WTC11 (cell line): ENCODE results near the gene PDLIM5. TPM values are rescaled to one million over a fixed set of nuclear protein-coding genes. Genes with fewer than 3 reads are reported as not detected.

Source experiments
- ATAC-seq: fragments of 200-7000 bp; cut with Tn5 transposase; 2 replicates; pipeline ENCODE4 v1.10.0; 2021; ENCODE audit warnings: mild to moderate bottlenecking, moderate library complexity
- CTCF ChIA-PET: fragments of 300-600 bp; sonication (Branson Sonifier 250); formaldehyde crosslinking; loops from one replicate; lab custom pipeline; 2021; ENCODE audit warnings: antibody characterized with exemption; lab: Charles Lee
- POLR2A ChIA-PET: fragments of 350-600 bp; sonication (Branson Sonifier 250); formaldehyde crosslinking; loops from one replicate; lab custom pipeline; 2021; ENCODE audit warnings: antibody characterized with exemption; lab: Charles Lee
- DNase-seq: peaks from one replicate; pipeline ENCODE4 v3.0.0; 2021; ENCODE audit warnings: low spot score
- H3K27ac Mint-ChIP-seq: 2 replicates; pipeline ENCODE4 v1.8.0; 2021; ENCODE audit warnings: mixed read lengths
- H3K27me3 Mint-ChIP-seq: 2 replicates; pipeline ENCODE4 v1.8.0; 2021; ENCODE audit warnings: low read depth, mild to moderate bottlenecking, moderate library complexity, mixed read lengths
- H3K36me3 Mint-ChIP-seq: 2 replicates; pipeline ENCODE4 v1.8.0; 2021; ENCODE audit warnings: mixed read lengths
- H3K4me1 Mint-ChIP-seq: 2 replicates; pipeline ENCODE4 v1.8.0; 2022; ENCODE audit warnings: mixed read lengths
- H3K4me3 Mint-ChIP-seq: 2 replicates; pipeline ENCODE4 v1.8.0; 2021; ENCODE audit warnings: mild to moderate bottlenecking, moderate library complexity, mixed read lengths
- H3K9me3 Mint-ChIP-seq: 2 replicates; pipeline ENCODE4 v1.8.0; 2021; ENCODE audit warnings: mixed read lengths
- CBFB ChIP-seq: sonication (generic); formaldehyde crosslinking; IDR thresholded peaks from 2 replicates; pipeline ENCODE4 v1.8.1; 2022; ENCODE audit warnings: mild to moderate bottlenecking, low read depth, missing genetic modification reagents
- GABPB1 ChIP-seq: sonication (generic); formaldehyde crosslinking; IDR thresholded peaks from 2 replicates; pipeline ENCODE4 v1.8.1; 2023; ENCODE audit warnings: mild to moderate bottlenecking, missing genetic modification reagents
- IRF2 ChIP-seq: sonication (generic); formaldehyde crosslinking; IDR thresholded peaks from 2 replicates; pipeline ENCODE4 v1.8.0; 2022; ENCODE audit warnings: low read depth, missing genetic modification reagents, borderline replicate concordance
- JUN ChIP-seq: sonication (generic); formaldehyde crosslinking; IDR thresholded peaks from 2 replicates; pipeline ENCODE4 v1.8.0; 2023; ENCODE audit warnings: mild to moderate bottlenecking, missing genetic modification reagents
- NR3C1 ChIP-seq: sonication (generic); formaldehyde crosslinking; conservative IDR thresholded peaks from 2 replicates; pipeline ENCODE4 v1.8.1; 2023; ENCODE audit warnings: low read depth, mild to moderate bottlenecking, missing genetic modification reagents
- SP1 ChIP-seq: sonication (generic); formaldehyde crosslinking; conservative IDR thresholded peaks from 2 replicates; pipeline ENCODE4 v1.8.1; 2022; ENCODE audit warnings: missing genetic modification reagents
- TP53 ChIP-seq: sonication (generic); formaldehyde crosslinking; IDR thresholded peaks from 2 replicates; pipeline ENCODE4 v1.8.1; 2023; ENCODE audit warnings: mild to moderate bottlenecking, missing genetic modification reagents
- ZNF396 ChIP-seq: fragments of 250-450 bp; sonication (Bioruptor Pico); IDR thresholded peaks from 2 replicates; pipeline ENCODE4 v1.8.0; 2021; ENCODE audit warnings: mild to moderate bottlenecking, moderate library complexity, borderline replicate concordance
- total RNA-seq: library from RNA; stranded (reverse); gene quantifications from 3 replicates; pipeline ENCODE4 v1.2.3, GENCODE V29; 2021
- TF ChIP-seq, protein P1 (sequence below): sonication (generic); formaldehyde crosslinking; IDR thresholded peaks from 2 replicates; pipeline ENCODE4 v1.8.0; 2022; ENCODE audit warnings: missing genetic modification reagents
- TF ChIP-seq, protein P2 (sequence below): fragments of 250-450 bp; sonication (Bioruptor Pico); IDR thresholded peaks from 2 replicates; pipeline ENCODE4 v1.8.0; 2021; ENCODE audit warnings: mild to moderate bottlenecking
- TF ChIP-seq, protein P3 (sequence below): sonication (generic); formaldehyde crosslinking; conservative IDR thresholded peaks from 2 replicates; pipeline ENCODE4 v1.8.1; 2023; ENCODE audit warnings: mild to moderate bottlenecking, low read depth, missing genetic modification reagents, moderate library complexity
- TF ChIP-seq, protein P4 (sequence below): sonication (generic); formaldehyde crosslinking; IDR thresholded peaks from 2 replicates; pipeline ENCODE4 v1.8.1; 2023; ENCODE audit warnings: mild to moderate bottlenecking, moderate library complexity, missing genetic modification reagents
- TF ChIP-seq, protein P5 (sequence below): sonication (generic); formaldehyde crosslinking; IDR thresholded peaks from 2 replicates; pipeline ENCODE4 v1.8.1; 2022; ENCODE audit warnings: missing genetic modification reagents, borderline replicate concordance

PDLIM5 gene
- total RNA-seq, 1 experiment from 2014 or later, result 51.5 TPM

DNA sequence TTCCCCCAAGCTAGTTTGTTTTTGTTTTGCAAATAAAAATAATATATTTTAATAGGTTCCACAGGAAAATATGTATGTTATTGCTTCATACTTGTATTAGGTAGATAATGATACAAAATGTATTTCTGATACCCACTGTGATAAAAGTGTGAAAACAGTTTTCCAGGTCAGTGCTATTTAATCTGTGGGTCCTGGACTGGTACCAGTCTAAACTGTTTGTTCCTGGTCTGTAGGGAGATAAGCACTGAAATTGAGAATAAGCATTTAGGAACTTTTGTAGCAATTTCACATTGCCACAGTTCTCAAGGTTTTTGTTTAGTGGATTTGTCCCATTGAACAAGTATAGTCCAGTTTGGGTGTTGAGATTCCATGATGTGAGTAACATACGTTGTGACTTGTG is 110.5 kb downstream of the PDLIM5 start:
- ATAC-seq (no peak), DNase-seq (no peak)
- TF ChIP-seq ZNF396 (CRISPR knock-in tag), result no peak
- TF ChIP-seq, protein P1, sequence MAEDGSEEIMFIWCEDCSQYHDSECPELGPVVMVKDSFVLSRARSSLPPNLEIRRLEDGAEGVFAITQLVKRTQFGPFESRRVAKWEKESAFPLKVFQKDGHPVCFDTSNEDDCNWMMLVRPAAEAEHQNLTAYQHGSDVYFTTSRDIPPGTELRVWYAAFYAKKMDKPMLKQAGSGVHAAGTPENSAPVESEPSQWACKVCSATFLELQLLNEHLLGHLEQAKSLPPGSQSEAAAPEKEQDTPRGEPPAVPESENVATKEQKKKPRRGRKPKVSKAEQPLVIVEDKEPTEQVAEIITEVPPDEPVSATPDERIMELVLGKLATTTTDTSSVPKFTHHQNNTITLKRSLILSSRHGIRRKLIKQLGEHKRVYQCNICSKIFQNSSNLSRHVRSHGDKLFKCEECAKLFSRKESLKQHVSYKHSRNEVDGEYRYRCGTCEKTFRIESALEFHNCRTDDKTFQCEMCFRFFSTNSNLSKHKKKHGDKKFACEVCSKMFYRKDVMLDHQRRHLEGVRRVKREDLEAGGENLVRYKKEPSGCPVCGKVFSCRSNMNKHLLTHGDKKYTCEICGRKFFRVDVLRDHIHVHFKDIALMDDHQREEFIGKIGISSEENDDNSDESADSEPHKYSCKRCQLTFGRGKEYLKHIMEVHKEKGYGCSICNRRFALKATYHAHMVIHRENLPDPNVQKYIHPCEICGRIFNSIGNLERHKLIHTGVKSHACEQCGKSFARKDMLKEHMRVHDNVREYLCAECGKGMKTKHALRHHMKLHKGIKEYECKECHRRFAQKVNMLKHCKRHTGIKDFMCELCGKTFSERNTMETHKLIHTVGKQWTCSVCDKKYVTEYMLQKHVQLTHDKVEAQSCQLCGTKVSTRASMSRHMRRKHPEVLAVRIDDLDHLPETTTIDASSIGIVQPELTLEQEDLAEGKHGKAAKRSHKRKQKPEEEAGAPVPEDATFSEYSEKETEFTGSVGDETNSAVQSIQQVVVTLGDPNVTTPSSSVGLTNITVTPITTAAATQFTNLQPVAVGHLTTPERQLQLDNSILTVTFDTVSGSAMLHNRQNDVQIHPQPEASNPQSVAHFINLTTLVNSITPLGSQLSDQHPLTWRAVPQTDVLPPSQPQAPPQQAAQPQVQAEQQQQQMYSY (CRISPR knock-in tag), result no peak
- TF ChIP-seq SP1 (CRISPR knock-in tag), result no peak
- TF ChIP-seq NR3C1 (CRISPR knock-in tag), result no peak
- TF ChIP-seq, protein P2, sequence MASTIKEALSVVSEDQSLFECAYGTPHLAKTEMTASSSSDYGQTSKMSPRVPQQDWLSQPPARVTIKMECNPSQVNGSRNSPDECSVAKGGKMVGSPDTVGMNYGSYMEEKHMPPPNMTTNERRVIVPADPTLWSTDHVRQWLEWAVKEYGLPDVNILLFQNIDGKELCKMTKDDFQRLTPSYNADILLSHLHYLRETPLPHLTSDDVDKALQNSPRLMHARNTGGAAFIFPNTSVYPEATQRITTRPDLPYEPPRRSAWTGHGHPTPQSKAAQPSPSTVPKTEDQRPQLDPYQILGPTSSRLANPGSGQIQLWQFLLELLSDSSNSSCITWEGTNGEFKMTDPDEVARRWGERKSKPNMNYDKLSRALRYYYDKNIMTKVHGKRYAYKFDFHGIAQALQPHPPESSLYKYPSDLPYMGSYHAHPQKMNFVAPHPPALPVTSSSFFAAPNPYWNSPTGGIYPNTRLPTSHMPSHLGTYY (CRISPR knock-in tag), result no peak
- TF ChIP-seq CBFB (CRISPR knock-in tag), result no peak
- TF ChIP-seq, protein P3, sequence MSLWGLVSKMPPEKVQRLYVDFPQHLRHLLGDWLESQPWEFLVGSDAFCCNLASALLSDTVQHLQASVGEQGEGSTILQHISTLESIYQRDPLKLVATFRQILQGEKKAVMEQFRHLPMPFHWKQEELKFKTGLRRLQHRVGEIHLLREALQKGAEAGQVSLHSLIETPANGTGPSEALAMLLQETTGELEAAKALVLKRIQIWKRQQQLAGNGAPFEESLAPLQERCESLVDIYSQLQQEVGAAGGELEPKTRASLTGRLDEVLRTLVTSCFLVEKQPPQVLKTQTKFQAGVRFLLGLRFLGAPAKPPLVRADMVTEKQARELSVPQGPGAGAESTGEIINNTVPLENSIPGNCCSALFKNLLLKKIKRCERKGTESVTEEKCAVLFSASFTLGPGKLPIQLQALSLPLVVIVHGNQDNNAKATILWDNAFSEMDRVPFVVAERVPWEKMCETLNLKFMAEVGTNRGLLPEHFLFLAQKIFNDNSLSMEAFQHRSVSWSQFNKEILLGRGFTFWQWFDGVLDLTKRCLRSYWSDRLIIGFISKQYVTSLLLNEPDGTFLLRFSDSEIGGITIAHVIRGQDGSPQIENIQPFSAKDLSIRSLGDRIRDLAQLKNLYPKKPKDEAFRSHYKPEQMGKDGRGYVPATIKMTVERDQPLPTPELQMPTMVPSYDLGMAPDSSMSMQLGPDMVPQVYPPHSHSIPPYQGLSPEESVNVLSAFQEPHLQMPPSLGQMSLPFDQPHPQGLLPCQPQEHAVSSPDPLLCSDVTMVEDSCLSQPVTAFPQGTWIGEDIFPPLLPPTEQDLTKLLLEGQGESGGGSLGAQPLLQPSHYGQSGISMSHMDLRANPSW, result no peak
- TF ChIP-seq, protein P4, sequence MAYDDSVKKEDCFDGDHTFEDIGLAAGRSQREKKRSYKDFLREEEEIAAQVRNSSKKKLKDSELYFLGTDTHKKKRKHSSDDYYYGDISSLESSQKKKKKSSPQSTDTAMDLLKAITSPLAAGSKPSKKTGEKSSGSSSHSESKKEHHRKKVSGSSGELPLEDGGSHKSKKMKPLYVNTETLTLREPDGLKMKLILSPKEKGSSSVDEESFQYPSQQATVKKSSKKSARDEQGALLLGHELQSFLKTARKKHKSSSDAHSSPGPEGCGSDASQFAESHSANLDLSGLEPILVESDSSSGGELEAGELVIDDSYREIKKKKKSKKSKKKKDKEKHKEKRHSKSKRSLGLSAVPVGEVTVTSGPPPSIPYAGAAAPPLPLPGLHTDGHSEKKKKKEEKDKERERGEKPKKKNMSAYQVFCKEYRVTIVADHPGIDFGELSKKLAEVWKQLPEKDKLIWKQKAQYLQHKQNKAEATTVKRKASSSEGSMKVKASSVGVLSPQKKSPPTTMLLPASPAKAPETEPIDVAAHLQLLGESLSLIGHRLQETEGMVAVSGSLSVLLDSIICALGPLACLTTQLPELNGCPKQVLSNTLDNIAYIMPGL, result no peak
- Mint-ChIP-seq H3K27me3 (no peaks in the 10 kb centered on the region), H3K36me3 (no peaks in the 10 kb centered on the region), H3K4me3 (no peak overlapping the region), H3K9me3 (peaks cover 4% of the 10 kb centered on the region; the same call in 1 of the 2 replicates), H3K27ac (no peak overlapping the region), H3K4me1 (no peaks in the 10 kb centered on the region; the same call in 1 of the 2 replicates)
- ChIA-PET CTCF (no interaction called here), POLR2A (no interaction called here)

DNA sequence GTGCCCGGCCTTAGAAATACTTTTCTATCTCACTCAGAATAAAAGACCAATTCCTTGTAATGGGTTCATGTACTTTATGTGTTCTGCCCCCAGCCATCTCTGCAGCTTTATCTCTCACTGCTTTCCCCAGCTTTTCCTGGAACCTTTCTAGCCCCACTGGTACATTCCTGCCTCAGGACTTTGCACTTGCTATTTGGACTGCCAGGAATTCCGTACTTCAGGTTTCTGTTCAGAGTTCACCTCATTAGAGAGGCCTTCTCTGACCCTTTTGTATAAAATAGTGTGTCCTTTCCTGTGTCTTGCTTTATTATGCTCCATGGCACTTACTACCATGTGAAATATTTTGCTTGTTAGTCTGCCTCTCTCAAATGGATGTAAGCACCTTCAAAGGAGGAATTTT is 112.5 kb downstream of the PDLIM5 start:
- Mint-ChIP-seq H3K9me3 (peaks cover 4% of the 10 kb centered on the region; the same call in 1 of the 2 replicates), H3K36me3 (no peaks in the 10 kb centered on the region), H3K4me1 (no peaks in the 10 kb centered on the region), H3K27ac (no peak overlapping the region; the same call in 1 of the 2 replicates), H3K4me3 (no peak overlapping the region), H3K27me3 (no peaks in the 10 kb centered on the region)
- no peak for ATAC-seq
- ChIA-PET POLR2A (interaction anchor here (0.7 kb wide), 1 partner anchor 133 kb away, joined by 8 read pairs; no protein-coding TSS in a partner anchor), CTCF (no interaction called here)
- DNase-seq, result no peak
- TF ChIP-seq IRF2 (CRISPR knock-in tag) (no peak), JUN (no peak), TP53 (no peak), GABPB1 (CRISPR knock-in tag) (peak; percentile 12; the same call in 1 of the 2 replicates)
- TF ChIP-seq, protein P5, sequence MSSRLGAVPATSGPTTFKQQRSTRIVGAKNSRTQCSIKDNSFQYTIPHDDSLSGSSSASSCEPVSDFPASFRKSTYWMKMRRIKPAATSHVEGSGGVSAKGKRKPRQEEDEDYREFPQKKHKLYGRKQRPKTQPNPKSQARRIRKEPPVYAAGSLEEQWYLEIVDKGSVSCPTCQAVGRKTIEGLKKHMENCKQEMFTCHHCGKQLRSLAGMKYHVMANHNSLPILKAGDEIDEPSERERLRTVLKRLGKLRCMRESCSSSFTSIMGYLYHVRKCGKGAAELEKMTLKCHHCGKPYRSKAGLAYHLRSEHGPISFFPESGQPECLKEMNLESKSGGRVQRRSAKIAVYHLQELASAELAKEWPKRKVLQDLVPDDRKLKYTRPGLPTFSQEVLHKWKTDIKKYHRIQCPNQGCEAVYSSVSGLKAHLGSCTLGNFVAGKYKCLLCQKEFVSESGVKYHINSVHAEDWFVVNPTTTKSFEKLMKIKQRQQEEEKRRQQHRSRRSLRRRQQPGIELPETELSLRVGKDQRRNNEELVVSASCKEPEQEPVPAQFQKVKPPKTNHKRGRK, result no peak
